ENCODE data around the gene CTSL.

DNA sequence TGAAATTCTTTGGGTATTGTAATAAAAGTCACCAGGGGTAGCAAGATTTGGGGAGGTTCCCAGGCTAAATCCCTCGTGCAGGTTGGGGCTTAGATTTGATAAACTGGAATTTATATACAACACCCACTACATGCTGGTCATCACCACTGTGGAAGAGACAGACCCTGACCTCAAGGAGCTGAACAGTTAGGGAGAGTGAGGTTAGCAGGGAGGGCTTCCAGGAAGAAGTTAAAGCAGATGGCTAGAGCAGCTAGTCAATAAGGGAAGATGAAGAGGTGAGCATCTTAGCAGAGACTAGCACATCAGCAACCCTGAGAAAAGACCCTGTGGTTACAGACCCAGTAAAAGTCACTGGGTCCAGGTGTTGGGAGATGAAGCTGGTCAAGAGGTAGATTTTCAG lies 6.4 kb downstream of the CTSL start:
- TF ChIP-seq, protein P1, sequence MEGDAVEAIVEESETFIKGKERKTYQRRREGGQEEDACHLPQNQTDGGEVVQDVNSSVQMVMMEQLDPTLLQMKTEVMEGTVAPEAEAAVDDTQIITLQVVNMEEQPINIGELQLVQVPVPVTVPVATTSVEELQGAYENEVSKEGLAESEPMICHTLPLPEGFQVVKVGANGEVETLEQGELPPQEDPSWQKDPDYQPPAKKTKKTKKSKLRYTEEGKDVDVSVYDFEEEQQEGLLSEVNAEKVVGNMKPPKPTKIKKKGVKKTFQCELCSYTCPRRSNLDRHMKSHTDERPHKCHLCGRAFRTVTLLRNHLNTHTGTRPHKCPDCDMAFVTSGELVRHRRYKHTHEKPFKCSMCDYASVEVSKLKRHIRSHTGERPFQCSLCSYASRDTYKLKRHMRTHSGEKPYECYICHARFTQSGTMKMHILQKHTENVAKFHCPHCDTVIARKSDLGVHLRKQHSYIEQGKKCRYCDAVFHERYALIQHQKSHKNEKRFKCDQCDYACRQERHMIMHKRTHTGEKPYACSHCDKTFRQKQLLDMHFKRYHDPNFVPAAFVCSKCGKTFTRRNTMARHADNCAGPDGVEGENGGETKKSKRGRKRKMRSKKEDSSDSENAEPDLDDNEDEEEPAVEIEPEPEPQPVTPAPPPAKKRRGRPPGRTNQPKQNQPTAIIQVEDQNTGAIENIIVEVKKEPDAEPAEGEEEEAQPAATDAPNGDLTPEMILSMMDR (IDR thresholded peaks at IDR 0.05; ENCODE audit: low read depth, low read length, poor library complexity, severe bottlenecking): no peak
- TF ChIP-seq EZH2phosphoT487 (IDR thresholded peaks at IDR 0.05; ENCODE audit: borderline replicate concordance, low read length): no peak

Data from DOHH2 (cell line).